ENCODE data around the gene TMEM176B. TPM values are rescaled to one million over a fixed set of nuclear protein-coding genes. Genes with fewer than 3 reads are reported as not detected.

The TMEM176B gene
- total RNA-seq, 4 donors from 2014 or later: 93.3 to 394 (median 300) TPM

- peaks cover 0 to 14% (median 1%) of the 10 kb centered on the region in 4 donors for H3K4me1 ChIP-seq
- H3K9me3 ChIP-seq: peaks cover 0 to 9% (median 3%) of the 10 kb centered on the region in 4 donors
- H3K4me3 ChIP-seq: no peak overlapping the region
- DNase-seq: no peak
- H3K36me3 ChIP-seq: peaks cover 0 to 30% (median 0%) of the 10 kb centered on the region in 3 donors
- H3K27me3 ChIP-seq: no peaks in the 10 kb centered on the region
- no peak for TF ChIP-seq POLR2A (IDR thresholded peaks at IDR 0.05)
- TF ChIP-seq, protein P1, sequence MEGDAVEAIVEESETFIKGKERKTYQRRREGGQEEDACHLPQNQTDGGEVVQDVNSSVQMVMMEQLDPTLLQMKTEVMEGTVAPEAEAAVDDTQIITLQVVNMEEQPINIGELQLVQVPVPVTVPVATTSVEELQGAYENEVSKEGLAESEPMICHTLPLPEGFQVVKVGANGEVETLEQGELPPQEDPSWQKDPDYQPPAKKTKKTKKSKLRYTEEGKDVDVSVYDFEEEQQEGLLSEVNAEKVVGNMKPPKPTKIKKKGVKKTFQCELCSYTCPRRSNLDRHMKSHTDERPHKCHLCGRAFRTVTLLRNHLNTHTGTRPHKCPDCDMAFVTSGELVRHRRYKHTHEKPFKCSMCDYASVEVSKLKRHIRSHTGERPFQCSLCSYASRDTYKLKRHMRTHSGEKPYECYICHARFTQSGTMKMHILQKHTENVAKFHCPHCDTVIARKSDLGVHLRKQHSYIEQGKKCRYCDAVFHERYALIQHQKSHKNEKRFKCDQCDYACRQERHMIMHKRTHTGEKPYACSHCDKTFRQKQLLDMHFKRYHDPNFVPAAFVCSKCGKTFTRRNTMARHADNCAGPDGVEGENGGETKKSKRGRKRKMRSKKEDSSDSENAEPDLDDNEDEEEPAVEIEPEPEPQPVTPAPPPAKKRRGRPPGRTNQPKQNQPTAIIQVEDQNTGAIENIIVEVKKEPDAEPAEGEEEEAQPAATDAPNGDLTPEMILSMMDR (IDR thresholded peaks at IDR 0.05): no peak
- H3K27ac ChIP-seq: no peak overlapping the region
Measured at GRCh38 chr7:150805864-150806263, 5.7 kb upstream of the TMEM176B start.

- Histone ChIP-seq H3K27ac (no peak overlapping the region), H3K27me3 (no peaks in the 10 kb centered on the region), H3K4me3 (no peak overlapping the region), H3K9me3 (peaks cover 0 to 9% (median 3%) of the 10 kb centered on the region in 4 donors), H3K4me1 (peaks cover 0 to 14% (median 5%) of the 10 kb centered on the region in 4 donors), H3K36me3 (peaks cover 0 to 30% (median 0%) of the 10 kb centered on the region in 3 donors)
- no peak for DNase-seq
- TF ChIP-seq, protein P1 (IDR thresholded peaks at IDR 0.05): no peak
- TF ChIP-seq POLR2A (IDR thresholded peaks at IDR 0.05): no peak
Measured at GRCh38 chr7:150804802-150805201, 4.6 kb upstream of the TMEM176B start.

- Histone ChIP-seq H3K36me3 (peaks cover 0 to 30% (median 0%) of the 10 kb centered on the region in 3 donors), H3K27me3 (no peaks in the 10 kb centered on the region), H3K27ac (peak overlapping the region in 3 of 4 donors; percentile 31 to 90 (median 61)), H3K9me3 (peaks cover 0 to 9% (median 3%) of the 10 kb centered on the region in 4 donors), H3K4me1 (peaks cover 0 to 16% (median 5%) of the 10 kb centered on the region in 4 donors), H3K4me3 (peak overlapping the region in 1 of 4 donors; percentile 81)
- DNase-seq: no peak
- TF ChIP-seq POLR2A (IDR thresholded peaks at IDR 0.05): no peak
- TF ChIP-seq, protein P1 (IDR thresholded peaks at IDR 0.05): no peak
Measured at GRCh38 chr7:150803161-150803860, 3.1 kb upstream of the TMEM176B start.

DNA sequence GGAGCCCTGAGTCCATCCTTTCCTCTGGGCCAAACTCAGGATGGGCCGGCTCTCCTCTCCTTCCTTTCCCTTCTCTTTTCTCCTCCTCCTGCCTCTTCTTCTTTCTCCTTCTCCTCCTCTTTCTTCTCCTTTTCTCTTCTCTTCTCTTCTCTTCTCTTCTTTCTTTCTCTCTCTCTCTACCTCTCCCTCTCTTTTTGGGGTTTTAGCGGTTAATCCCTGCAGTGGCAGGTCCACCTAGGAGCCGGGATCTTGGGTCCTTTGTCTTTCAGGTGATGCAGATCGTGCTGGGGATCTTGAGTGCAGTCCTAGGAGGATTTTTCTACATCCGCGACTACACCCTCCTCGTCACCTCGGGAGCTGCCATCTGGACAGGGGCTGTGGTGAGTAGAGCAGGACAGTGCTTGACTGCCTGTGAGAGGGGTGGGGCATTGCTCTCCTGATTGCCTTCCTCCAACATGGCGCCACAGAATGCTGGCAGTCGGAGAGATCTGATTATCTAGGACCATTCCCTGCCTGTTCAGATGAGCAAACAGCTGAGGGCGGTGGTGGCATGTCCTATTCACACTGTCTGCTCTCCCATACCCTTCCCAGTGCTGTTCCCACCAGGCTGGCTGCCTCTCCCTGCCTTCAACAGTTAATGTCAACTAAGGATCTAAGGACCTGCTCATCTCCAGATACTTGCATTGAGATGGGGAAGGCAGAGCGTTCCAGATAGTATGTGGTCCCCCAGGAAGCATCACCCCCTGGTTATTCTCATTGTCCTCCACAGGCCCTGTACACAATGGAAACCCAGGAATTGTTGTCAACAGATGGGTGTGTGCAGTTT, 2.0 kb upstream of the TMEM176B start:
- Histone ChIP-seq H3K27me3 (no peaks in the 10 kb centered on the region), H3K36me3 (peaks cover 0 to 30% (median 0%) of the 10 kb centered on the region in 3 donors), H3K27ac (peak overlapping the region; percentile 73 to 92 (median 91)), H3K4me3 (peak overlapping the region; percentile 50 to 81 (median 64)), H3K4me1 (peaks cover 0 to 13% (median 5%) of the 10 kb centered on the region in 4 donors), H3K9me3 (peaks cover 0 to 9% (median 3%) of the 10 kb centered on the region in 4 donors)
- no peak for TF ChIP-seq POLR2A (IDR thresholded peaks at IDR 0.05)
- DNase-seq: no peak

DNA sequence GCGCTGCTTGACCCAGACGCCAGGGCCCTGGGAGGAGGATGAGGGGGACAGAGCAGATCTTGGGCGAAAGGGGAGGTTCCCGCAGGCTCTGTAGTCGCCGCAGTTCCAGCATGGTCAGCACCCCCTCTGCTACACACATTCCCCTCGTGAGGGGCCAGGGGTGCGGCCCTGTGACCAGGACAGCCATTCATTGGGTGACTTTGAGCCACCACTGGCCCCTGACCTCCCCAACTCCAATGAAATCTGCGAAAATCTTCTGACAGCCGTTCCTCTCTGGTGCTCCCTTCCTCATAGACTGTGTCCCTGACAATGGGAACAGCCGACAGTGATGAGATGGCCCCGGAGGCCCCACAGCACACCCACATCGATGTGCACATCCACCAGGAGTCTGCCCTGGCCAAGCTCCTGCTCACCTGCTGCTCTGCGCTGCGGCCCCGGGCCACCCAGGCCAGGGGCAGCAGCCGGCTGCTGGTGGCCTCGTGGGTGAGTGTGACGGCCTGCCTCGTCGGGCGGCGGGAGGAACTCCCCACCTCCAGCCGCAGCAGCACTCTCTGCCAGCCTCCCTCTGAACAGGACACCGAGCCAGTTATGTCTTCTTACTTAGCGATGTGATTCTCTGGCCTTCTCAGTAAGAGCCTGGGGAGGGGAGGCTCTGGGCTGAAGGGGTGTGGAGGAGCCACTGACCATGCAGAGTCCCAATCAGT, 1.2 kb upstream of the TMEM176B start:
- peaks cover 0 to 13% (median 5%) of the 10 kb centered on the region in 4 donors for H3K4me1 ChIP-seq
- H3K9me3 ChIP-seq: peaks cover 0 to 9% (median 3%) of the 10 kb centered on the region in 4 donors
- H3K4me3 ChIP-seq: peak overlapping the region; percentile 50 to 81 (median 64)
- peaks cover 0 to 30% (median 0%) of the 10 kb centered on the region in 3 donors for H3K36me3 ChIP-seq
- TF ChIP-seq, protein P1 (IDR thresholded peaks at IDR 0.05): no peak
- no peak for TF ChIP-seq POLR2A (IDR thresholded peaks at IDR 0.05)
- peak in 1 of 3 donors; percentile 60 for DNase-seq
- H3K27me3 ChIP-seq: no peaks in the 10 kb centered on the region
- peak overlapping the region; percentile 73 to 92 (median 91) for H3K27ac ChIP-seq

All from Peyer's patch (tissue), 4 donors.